Osteocyte (in vitro differentiated cells): ENCODE results near the gene PDZD2. TPM values are rescaled to one million over a fixed set of nuclear protein-coding genes. Genes with fewer than 3 reads are reported as not detected.

Experiments
- DNase-seq: peaks from one replicate; pipeline ENCODE4 v3.0.0; 2021; ENCODE audit warnings: mixed read lengths; ENCODE audit not compliant: unreplicated experiment; ENCODE audit errors: extremely low spot score
- H3K27ac Mint-ChIP-seq: one replicate; pipeline ENCODE4 v1.8.0; 2021; ENCODE audit warnings: mild to moderate bottlenecking, mixed read lengths; ENCODE audit not compliant: unreplicated experiment
- H3K27me3 Mint-ChIP-seq: one replicate; pipeline ENCODE4 v1.8.0; 2021; ENCODE audit warnings: mixed read lengths; ENCODE audit not compliant: unreplicated experiment
- H3K36me3 Mint-ChIP-seq: one replicate; pipeline ENCODE4 v1.8.0; 2021; ENCODE audit warnings: mixed read lengths; ENCODE audit not compliant: unreplicated experiment
- H3K4me1 Mint-ChIP-seq: one replicate; pipeline ENCODE4 v1.8.0; 2021; ENCODE audit warnings: mixed read lengths; ENCODE audit not compliant: unreplicated experiment
- H3K4me3 Mint-ChIP-seq: one replicate; pipeline ENCODE4 v1.8.0; 2021; ENCODE audit warnings: mild to moderate bottlenecking, moderate library complexity, mixed read lengths; ENCODE audit not compliant: unreplicated experiment
- H3K9me3 Mint-ChIP-seq: one replicate; pipeline ENCODE4 v1.8.0; 2021; ENCODE audit warnings: mixed read lengths; ENCODE audit not compliant: unreplicated experiment
- CTCF ChIP-seq: fragments of 200-600 bp; sonication (generic); IDR thresholded peaks from 2 replicates; pipeline ENCODE4 v1.5.0; 2021; ENCODE audit warnings: antibody characterized with exemption, mild to moderate bottlenecking, moderate library complexity
- total RNA-seq: library from RNA; stranded (reverse); gene quantifications from 2 replicates; pipeline ENCODE4 v1.2.1, GENCODE V29; 2021

The PDZD2 gene
- total RNA-seq, 1 donor from 2014 or later, result 2.3 TPM

GRCh38 chr5:32017692-32018367, 378.9 kb downstream of the PDZD2 start:
- no peak overlapping the region for H3K27ac Mint-ChIP-seq
- no peak for TF ChIP-seq CTCF
- DNase-seq, result no peak
- no peak overlapping the region for H3K4me3 Mint-ChIP-seq
- H3K9me3 Mint-ChIP-seq, result no peaks in the 10 kb centered on the region
- no peaks in the 10 kb centered on the region for H3K27me3 Mint-ChIP-seq
- H3K36me3 Mint-ChIP-seq, result no peaks in the 10 kb centered on the region
- peaks cover 39% of the 10 kb centered on the region for H3K4me1 Mint-ChIP-seq

- no peak for DNase-seq
- TF ChIP-seq CTCF, result no peak
- no peaks in the 10 kb centered on the region for H3K27me3 Mint-ChIP-seq
- H3K4me1 Mint-ChIP-seq, result peaks cover 36% of the 10 kb centered on the region
- no peaks in the 10 kb centered on the region for H3K36me3 Mint-ChIP-seq
- H3K27ac Mint-ChIP-seq, result no peak overlapping the region
- no peaks in the 10 kb centered on the region for H3K9me3 Mint-ChIP-seq
- no peak overlapping the region for H3K4me3 Mint-ChIP-seq
Measured at GRCh38 chr5:32018476-32019436, 379.8 kb downstream of the PDZD2 start.

- no peaks in the 10 kb centered on the region for H3K9me3 Mint-ChIP-seq
- H3K4me3 Mint-ChIP-seq, result no peak overlapping the region
- no peak for TF ChIP-seq CTCF
- H3K36me3 Mint-ChIP-seq, result no peaks in the 10 kb centered on the region
- peaks cover 35% of the 10 kb centered on the region for H3K4me1 Mint-ChIP-seq
- no peak overlapping the region for H3K27ac Mint-ChIP-seq
- DNase-seq, result no peak
- H3K27me3 Mint-ChIP-seq, result no peaks in the 10 kb centered on the region
Measured at GRCh38 chr5:32020271-32020670, 381.3 kb downstream of the PDZD2 start.

- Mint-ChIP-seq H3K36me3 (no peaks in the 10 kb centered on the region), H3K27me3 (no peaks in the 10 kb centered on the region), H3K4me1 (peaks cover 35% of the 10 kb centered on the region), H3K27ac (no peak overlapping the region), H3K9me3 (no peaks in the 10 kb centered on the region), H3K4me3 (no peak overlapping the region)
- DNase-seq, result no peak
- no peak for TF ChIP-seq CTCF
Measured at GRCh38 chr5:32020946-32021345, 382.0 kb downstream of the PDZD2 start.

- Mint-ChIP-seq H3K4me3 (no peak overlapping the region), H3K4me1 (peaks cover 40% of the 10 kb centered on the region), H3K9me3 (no peaks in the 10 kb centered on the region), H3K36me3 (no peaks in the 10 kb centered on the region), H3K27me3 (no peaks in the 10 kb centered on the region), H3K27ac (no peak overlapping the region)
- TF ChIP-seq CTCF, result no peak
- no peak for DNase-seq
Measured at GRCh38 chr5:32021771-32022170, 382.8 kb downstream of the PDZD2 start.
